H9 (cell line): ENCODE data around the gene CCDC59. TPM values are rescaled to one million over a fixed set of nuclear protein-coding genes. Genes with fewer than 3 reads are reported as not detected.

Experiments
- DNase-seq: peaks from one replicate; pipeline ENCODE4 v3.0.0-alpha.2; 2017
- H2AFZ ChIP-seq: one replicate; pipeline ENCODE4 v1.6.1; 2013; ENCODE audit warnings: mild to moderate bottlenecking, low read length, control low read depth, moderate library complexity
- H2AK5ac ChIP-seq: 2 replicates; pipeline ENCODE4 v1.6.1; 2013; ENCODE audit warnings: low read length, control low read depth, mixed read lengths; ENCODE audit not compliant: insufficient read length
- H2BK120ac ChIP-seq: one replicate; pipeline ENCODE4 v1.6.1; 2013; ENCODE audit warnings: low read depth, mild to moderate bottlenecking, low read length, control low read depth, inconsistent platforms; ENCODE audit not compliant: poor library complexity, severe bottlenecking
- H2BK12ac ChIP-seq: 2 replicates; pipeline ENCODE4 v1.6.1; 2013; ENCODE audit warnings: low read length, control low read depth, mixed read lengths, low read depth; ENCODE audit not compliant: insufficient read length
- H2BK15ac ChIP-seq: 2 replicates; pipeline ENCODE4 v1.6.1; 2013; ENCODE audit warnings: low read depth, low read length, control low read depth
- H2BK20ac ChIP-seq: one replicate; pipeline ENCODE4 v1.6.1; 2013; ENCODE audit warnings: low read depth, mild to moderate bottlenecking, low read length, control low read depth, inconsistent platforms; ENCODE audit not compliant: poor library complexity, severe bottlenecking
- H2BK5ac ChIP-seq: 2 replicates; pipeline ENCODE4 v1.6.1; 2013; ENCODE audit warnings: low read length, control low read depth, mixed read lengths; ENCODE audit not compliant: insufficient read length
- H3K14ac ChIP-seq: 2 replicates; pipeline ENCODE4 v1.6.1; 2013; ENCODE audit warnings: low read length, control low read depth; ENCODE audit not compliant: insufficient read depth
- H3K18ac ChIP-seq: 2 replicates; pipeline ENCODE4 v1.6.1; 2013; ENCODE audit warnings: low read depth, mild to moderate bottlenecking, mixed read lengths, low read length, control low read depth; ENCODE audit not compliant: insufficient read length
- H3K23ac ChIP-seq: 2 replicates; pipeline ENCODE4 v1.6.1; 2013; ENCODE audit warnings: low read length, control low read depth, mixed read lengths, low read depth; ENCODE audit not compliant: insufficient read length
- H3K23me2 ChIP-seq: 2 replicates; pipeline ENCODE4 v1.6.1; 2013; ENCODE audit warnings: low read depth, mild to moderate bottlenecking, mixed read lengths, low read length, control low read depth; ENCODE audit not compliant: insufficient read length, poor library complexity, severe bottlenecking
- H3K27ac ChIP-seq: 2 replicates; pipeline ENCODE4 v1.5.1; 2013; ENCODE audit warnings: low read length, control low read depth, mixed read lengths, low read depth; ENCODE audit not compliant: insufficient read length
- H3K27me3 ChIP-seq: 2 replicates; pipeline ENCODE4 v1.6.1; 2013; ENCODE audit warnings: low read length, control low read depth, inconsistent platforms; ENCODE audit not compliant: insufficient read depth
- H3K4ac ChIP-seq: 2 replicates; pipeline ENCODE4 v1.6.1; 2013; ENCODE audit warnings: low read depth, mild to moderate bottlenecking, control low read depth, inconsistent platforms, low read length, moderate library complexity
- H3K4me1 ChIP-seq: 2 replicates; pipeline ENCODE4 v1.6.1; 2013; ENCODE audit warnings: low read length, control low read depth, inconsistent platforms; ENCODE audit not compliant: insufficient read depth
- H3K4me2 ChIP-seq: 2 replicates; pipeline ENCODE4 v1.6.1; 2013; ENCODE audit warnings: low read length, control low read depth, mixed read lengths; ENCODE audit not compliant: insufficient read length, insufficient read depth
- H3K56ac ChIP-seq: 2 replicates; pipeline ENCODE4 v1.6.1; 2013; ENCODE audit warnings: low read depth, mild to moderate bottlenecking, mixed read lengths, low read length, control low read depth; ENCODE audit not compliant: insufficient read length
- H3K79me1 ChIP-seq: 2 replicates; pipeline ENCODE4 v1.6.1; 2013; ENCODE audit warnings: low read depth, mild to moderate bottlenecking, moderate library complexity, low read length, control low read depth, inconsistent platforms; ENCODE audit not compliant: insufficient read depth, poor library complexity, severe bottlenecking
- H3K79me2 ChIP-seq: 2 replicates; pipeline ENCODE4 v1.6.1; 2013; ENCODE audit warnings: low read length, control low read depth, inconsistent platforms; ENCODE audit not compliant: insufficient read depth
- H3K9ac ChIP-seq: 2 replicates; pipeline ENCODE4 v1.6.1; 2013; ENCODE audit warnings: low read length, control low read depth, mixed read lengths; ENCODE audit not compliant: insufficient read length; ENCODE audit errors: extremely low read depth
- H3K9me3 ChIP-seq: one replicate; pipeline ENCODE4 v1.6.1; 2013; ENCODE audit warnings: low read depth, low read length, inconsistent platforms; ENCODE audit not compliant: control insufficient read depth
- H3T11ph ChIP-seq: one replicate; pipeline ENCODE4 v1.6.1; 2013; ENCODE audit warnings: mild to moderate bottlenecking, low read length, control low read depth, inconsistent platforms
- H4K20me1 ChIP-seq: one replicate; pipeline ENCODE4 v1.6.1; 2013; ENCODE audit not compliant: control insufficient read depth, insufficient read length, insufficient read depth
- H4K5ac ChIP-seq: 2 replicates; pipeline ENCODE4 v1.6.1; 2013; ENCODE audit warnings: low read depth, mild to moderate bottlenecking, mixed read lengths, low read length, control low read depth; ENCODE audit not compliant: insufficient read length
- H4K8ac ChIP-seq: replicated peaks from 2 replicates; pipeline ENCODE4 v1.6.1; 2013; ENCODE audit warnings: low read length, control low read depth, mixed read lengths, low read depth; ENCODE audit not compliant: insufficient read length
- H4K91ac ChIP-seq: 2 replicates; pipeline ENCODE4 v1.6.1; 2013; ENCODE audit warnings: low read depth, mild to moderate bottlenecking, moderate library complexity, mixed read lengths, low read length, control low read depth; ENCODE audit not compliant: insufficient read length
- H3K27ac Mint-ChIP-seq, 3 experiments: 2 replicates in 2 of 3; 3 replicates in 1 of 3; pipeline ENCODE4 v1.8.0; 2020 to 2021; ENCODE audit warnings: mixed read lengths in 3 of 3, mild to moderate bottlenecking in 1 of 3, moderate library complexity in 1 of 3
- H3K27me3 Mint-ChIP-seq: 2 replicates; pipeline ENCODE4 v1.8.0; 2021; ENCODE audit warnings: low read depth, mild to moderate bottlenecking, moderate library complexity, mixed read lengths
- H3K36me3 Mint-ChIP-seq, 3 experiments: 2 replicates in 2 of 3; 3 replicates in 1 of 3; pipeline ENCODE4 v1.8.0; 2020 to 2021; ENCODE audit warnings: low read depth in 3 of 3, mixed read lengths in 3 of 3; ENCODE audit not compliant: insufficient read depth in 1 of 3
- H3K4me1 Mint-ChIP-seq, 2 experiments: 2 replicates each; pipeline ENCODE4 v1.8.0; 2020; ENCODE audit warnings: mixed read lengths in 2 of 2
- H3K4me3 Mint-ChIP-seq, 2 experiments: 2 replicates in 1 of 2; 3 replicates in 1 of 2; pipeline ENCODE4 v1.8.0; 2020 to 2021; ENCODE audit warnings: mild to moderate bottlenecking in 2 of 2, mixed read lengths in 2 of 2, moderate library complexity in 1 of 2
- H3K9me3 Mint-ChIP-seq, 2 experiments: 2 replicates in 1 of 2; 3 replicates in 1 of 2; pipeline ENCODE4 v1.8.0; 2020; ENCODE audit warnings: mild to moderate bottlenecking in 2 of 2, mixed read lengths in 2 of 2, moderate library complexity in 1 of 2
- CTCF ChIP-seq: fragments of 200-600 bp; sonication (generic); conservative IDR thresholded peaks from 3 replicates; pipeline ENCODE4 v1.8.0; 2021; ENCODE audit warnings: antibody characterized with exemption, mild to moderate bottlenecking
- WGBS: extraction: QIAGEN DNeasy Blood & Tissue Kit; methylation state at CpG from one replicate; pipeline ENCODE4 v1.1.7; 2013; ENCODE audit warnings: missing lambda C conversion rate, low lambda C conversion rate, mixed read lengths; ENCODE audit not compliant: insufficient read length; ENCODE audit errors: extremely low coverage; 5-methylcytosine and 5-hydroxymethylcytosine counted together
- total RNA-seq: library from RNA; stranded (reverse); gene quantifications from 2 replicates; pipeline ENCODE4 v1.2.1, GENCODE V29; 2021

The CCDC59 gene
- total RNA-seq, 1 experiment from 2014 or later = 62.2 TPM

GRCh38 chr12:82406651-82407050 is 48.5 kb upstream of the CCDC59 start:
- no peak overlapping the region for H2BK15ac ChIP-seq
- no peak overlapping the region for H2BK5ac ChIP-seq
- no CpG with 5 or more reads among the region's 1 CpG for WGBS
- H3K23ac ChIP-seq = no peak overlapping the region
- Mint-ChIP-seq H3K27me3 (no peaks in the 10 kb centered on the region), H3K27ac (no peak overlapping the region), H3K9me3 (no peaks in the 10 kb centered on the region), H3K4me1 (no peaks in the 10 kb centered on the region), H3K4me3 (no peak overlapping the region), H3K36me3 (peaks cover 0 to 3% (median 0%) of the 10 kb centered on the region in 3 experiments; a peak in 3 of 7 replicates)
- H2AK5ac ChIP-seq = no peak overlapping the region
- H2BK120ac ChIP-seq = no peak overlapping the region
- no peak overlapping the region for H3K9ac ChIP-seq
- no peak overlapping the region for H3K18ac ChIP-seq
- DNase-seq = no peak
- H2AFZ ChIP-seq = no peak overlapping the region
- no peak overlapping the region for H2BK12ac ChIP-seq
- no peak overlapping the region for H3K27ac ChIP-seq
- H3K27me3 ChIP-seq = no peaks in the 10 kb centered on the region
- H4K5ac ChIP-seq = no peak overlapping the region
- H3K14ac ChIP-seq = no peak overlapping the region
- no peak overlapping the region for H3K4me2 ChIP-seq
- H4K91ac ChIP-seq = no peak overlapping the region
- H2BK20ac ChIP-seq = no peak overlapping the region
- H4K20me1 ChIP-seq = no peaks in the 10 kb centered on the region
- no peak for TF ChIP-seq CTCF
- H3K23me2 ChIP-seq = no peaks in the 10 kb centered on the region
- H3K4me1 ChIP-seq = no peaks in the 10 kb centered on the region
- H3K79me1 ChIP-seq = no peaks in the 10 kb centered on the region
- no peak overlapping the region for H4K8ac ChIP-seq
- H3T11ph ChIP-seq = no peak overlapping the region
- H3K56ac ChIP-seq = no peak overlapping the region
- H3K9me3 ChIP-seq = no peaks in the 10 kb centered on the region
- H3K79me2 ChIP-seq = no peaks in the 10 kb centered on the region
- H3K4ac ChIP-seq = no peak overlapping the region
